H1 (cell line): ENCODE results near the gene RTN3. TPM values are rescaled to one million over a fixed set of nuclear protein-coding genes. Genes with fewer than 3 reads are reported as not detected.

ENCODE experiments used
- CTCF ChIA-PET: fragments of 300-600 bp; sonication (Branson Sonifier 250); formaldehyde crosslinking; loops from one replicate; lab custom pipeline; 2021; ENCODE audit not compliant: partially characterized antibody; lab: Charles Lee
- POLR2A ChIA-PET: fragments of 300-600 bp; sonication (Branson Sonifier 250); formaldehyde crosslinking; loops from one replicate; lab custom pipeline; 2021; ENCODE audit warnings: inconsistent platforms; ENCODE audit not compliant: partially characterized antibody; lab: Charles Lee
- DNase-seq, 2 experiments: peaks; one replicate each; pipeline versions ENCODE4 v3.0.0 to v3.0.0-alpha.2; 2010 to 2022; ENCODE audit warnings: low spot score in 2 of 2, low read depth in 1 of 2, mixed read lengths in 1 of 2
- FAIRE-seq: peaks from 2 replicates; lab custom pipeline; 2011; peaks lifted over from hg19 to GRCh38; lab: Jason Lieb, UNC
- H2AFZ ChIP-seq: 2 replicates; pipeline ENCODE4 v1.8.1; 2012; ENCODE audit warnings: low read length, inconsistent platforms
- H2AK5ac ChIP-seq: 2 replicates; pipeline ENCODE4 v1.6.1; 2013; ENCODE audit warnings: low read depth, low read length
- H2BK120ac ChIP-seq: replicated peaks from 2 replicates; pipeline ENCODE3; 2013; ENCODE audit warnings: low read depth, low read length, inconsistent platforms
- H2BK12ac ChIP-seq: 2 replicates; pipeline ENCODE4 v1.6.1; 2013; ENCODE audit warnings: low read depth, low read length
- H2BK15ac ChIP-seq: 2 replicates; pipeline ENCODE4 v1.6.1; 2013; ENCODE audit warnings: low read length
- H2BK20ac ChIP-seq: 2 replicates; pipeline ENCODE4 v1.6.1; 2013; ENCODE audit warnings: low read length
- H2BK5ac ChIP-seq: 2 replicates; pipeline ENCODE4 v1.6.1; 2013; ENCODE audit warnings: low read depth, low read length
- H3K14ac ChIP-seq: 2 replicates; pipeline ENCODE4 v1.6.1; 2013; ENCODE audit warnings: inconsistent platforms; ENCODE audit not compliant: insufficient read length
- H3K18ac ChIP-seq: 2 replicates; pipeline ENCODE4 v1.6.1; 2013; ENCODE audit warnings: low read length; ENCODE audit errors: extremely low read depth
- H3K23ac ChIP-seq: 2 replicates; pipeline ENCODE4 v1.6.1; 2013; ENCODE audit warnings: inconsistent platforms; ENCODE audit not compliant: insufficient read length
- H3K23me2 ChIP-seq: 2 replicates; pipeline ENCODE4 v1.6.1; 2013; ENCODE audit warnings: low read depth, low read length
- H3K27ac ChIP-seq: 2 replicates; pipeline ENCODE4 v1.6.1; 2011; ENCODE audit warnings: low read depth, low read length, inconsistent platforms
- H3K27me3 ChIP-seq, 4 experiments: replicated peaks in 1 of 4; 1 replicate in 1 of 4; 2 replicates in 3 of 4; pipeline versions ENCODE4 v1.6.1 to v1.8.1; 2011 to 2013; ENCODE audit warnings: low read length in 3 of 4, mild to moderate bottlenecking in 3 of 4, inconsistent platforms in 2 of 4, mixed read lengths in 2 of 4, moderate library complexity in 1 of 4; ENCODE audit not compliant: control insufficient read depth in 3 of 4, insufficient read depth in 3 of 4; ENCODE audit errors: extremely low read depth in 1 of 4
- H3K36me3 ChIP-seq, 4 experiments: 2 replicates each; pipeline versions ENCODE4 v1.6.1 to v1.8.1; 2011 to 2013; ENCODE audit warnings: mild to moderate bottlenecking in 4 of 4, low read length in 3 of 4, moderate library complexity in 2 of 4, control low read depth in 1 of 4, inconsistent platforms in 1 of 4; ENCODE audit not compliant: insufficient read depth in 4 of 4, control insufficient read depth in 2 of 4
- H3K4ac ChIP-seq: replicated peaks from 2 replicates; pipeline ENCODE3; 2013; ENCODE audit warnings: low read length, low read depth, mixed read lengths, inconsistent platforms; ENCODE audit not compliant: insufficient read length
- H3K4me1 ChIP-seq, 4 experiments: replicated peaks in 1 of 4; 1 replicate in 1 of 4; 2 replicates in 3 of 4; pipeline versions ENCODE4 v1.6.1 to v1.8.1; 2011 to 2013; ENCODE audit warnings: low read length in 3 of 4, inconsistent platforms in 2 of 4, mixed read lengths in 1 of 4; ENCODE audit not compliant: insufficient read depth in 4 of 4, control insufficient read depth in 3 of 4
- H3K4me2 ChIP-seq, 2 experiments: 2 replicates each; pipeline versions ENCODE4 v1.6.1 to v1.8.1; 2011 to 2013; ENCODE audit warnings: low read depth in 2 of 2, low read length in 2 of 2, control low read depth in 1 of 2, inconsistent platforms in 1 of 2, mild to moderate bottlenecking in 1 of 2; ENCODE audit not compliant: insufficient read depth in 1 of 2
- H3K4me3 ChIP-seq, 4 experiments: fragments of 200-600, 300-600 bp in 1 of 4; sonication (generic), shearing (Covaris generic), sonication (Bioruptor Twin) in 1 of 4; 2 replicates each; pipeline versions ENCODE4 v1.5.1 to v1.8.1; 2011 to 2016; ENCODE audit warnings: low read length in 4 of 4, low read depth in 3 of 4, control low read depth in 2 of 4, inconsistent platforms in 2 of 4, mild to moderate bottlenecking in 2 of 4, mixed read lengths in 1 of 4, moderate library complexity in 1 of 4; ENCODE audit not compliant: insufficient read depth in 2 of 4; ENCODE audit errors: extremely low read depth in 1 of 4
- H3K56ac ChIP-seq: replicated peaks from 2 replicates; pipeline ENCODE3; 2013; ENCODE audit warnings: low read depth, mild to moderate bottlenecking, mixed read lengths, low read length, inconsistent platforms; ENCODE audit not compliant: insufficient read length
- H3K79me1 ChIP-seq: 2 replicates; pipeline ENCODE4 v1.6.1; 2013; ENCODE audit warnings: low read depth, low read length, control low read depth
- H3K79me2 ChIP-seq, 2 experiments: 2 replicates each; pipeline versions ENCODE4 v1.6.1 to v1.8.1; 2012 to 2013; ENCODE audit warnings: low read length in 2 of 2, mild to moderate bottlenecking in 2 of 2, inconsistent platforms in 1 of 2; ENCODE audit not compliant: insufficient read depth in 2 of 2, control insufficient read depth in 1 of 2
- H3K9ac ChIP-seq, 4 experiments: replicated peaks in 1 of 4; 1 replicate in 1 of 4; 2 replicates in 3 of 4; pipeline versions ENCODE4 v1.6.1 to v1.8.1; 2011 to 2013; ENCODE audit warnings: low read depth in 3 of 4, low read length in 3 of 4, control low read depth in 2 of 4, mild to moderate bottlenecking in 2 of 4, moderate library complexity in 2 of 4, inconsistent platforms in 1 of 4; ENCODE audit errors: extremely low read depth in 1 of 4
- H3K9me3 ChIP-seq, 2 experiments: 2 replicates each; pipeline versions ENCODE4 v1.6.1 to v1.8.1; 2012 to 2013; ENCODE audit warnings: mild to moderate bottlenecking in 2 of 2, moderate library complexity in 2 of 2, control low read depth in 1 of 2, inconsistent platforms in 1 of 2, low read depth in 1 of 2, low read length in 1 of 2, mixed read lengths in 1 of 2; ENCODE audit not compliant: insufficient read depth in 2 of 2
- H4K20me1 ChIP-seq, 2 experiments: replicated peaks in 1 of 2; 2 replicates each; pipeline versions ENCODE3 to v1.8.1; 2011 to 2013; ENCODE audit warnings: inconsistent platforms in 2 of 2, low read length in 2 of 2, mild to moderate bottlenecking in 1 of 2; ENCODE audit not compliant: insufficient read depth in 2 of 2, control insufficient read depth in 1 of 2
- H4K5ac ChIP-seq: 2 replicates; pipeline ENCODE4 v1.6.1; 2013; ENCODE audit warnings: low read length, low read depth, mixed read lengths, inconsistent platforms; ENCODE audit not compliant: insufficient read length
- H4K8ac ChIP-seq: 2 replicates; pipeline ENCODE4 v1.8.0; 2013; ENCODE audit warnings: mild to moderate bottlenecking, moderate library complexity, low read length, inconsistent platforms; ENCODE audit not compliant: insufficient read depth; ENCODE audit errors: extremely low read depth
- H4K91ac ChIP-seq: replicated peaks from 2 replicates; pipeline ENCODE3; 2013; ENCODE audit warnings: low read length, mixed read lengths, inconsistent platforms; ENCODE audit not compliant: insufficient read length
- CBX5 ChIP-seq: fragments of 300-800, 300-1000 bp; sonication (generic); IDR thresholded peaks from 2 replicates; pipeline ENCODE4 v1.7.1; 2016; ENCODE audit warnings: antibody characterized with exemption, low read length, low read depth
- CEBPB ChIP-seq: IDR thresholded peaks from 2 replicates; pipeline ENCODE4 v1.6.1; 2012; ENCODE audit warnings: low read depth, low read length
- CREB1 ChIP-seq: IDR thresholded peaks from 2 replicates; pipeline ENCODE4 v1.6.1; 2012; ENCODE audit warnings: inconsistent platforms
- KDM5A ChIP-seq: fragments of 200-600 bp; IDR thresholded peaks from 2 replicates; pipeline ENCODE4 v1.7.1; 2012; ENCODE audit warnings: mild to moderate bottlenecking, low read length, inconsistent platforms, mixed read lengths
- PHF8 ChIP-seq: fragments of 200-600 bp; sonication (generic); conservative IDR thresholded peaks from 2 replicates; pipeline ENCODE4 v1.7.1; 2012; ENCODE audit warnings: low read depth, mild to moderate bottlenecking, inconsistent platforms, low read length, moderate library complexity
- RAD21 ChIP-seq, 2 experiments: IDR thresholded peaks in 1 of 2; conservative IDR thresholded peaks in 1 of 2; 2 replicates each; pipeline ENCODE4 v1.6.1; 2011; ENCODE audit warnings: low read depth in 2 of 2, low read length in 2 of 2, improper control_type of control experiment in 1 of 2, inconsistent platforms in 1 of 2, mild to moderate bottlenecking in 1 of 2, moderate library complexity in 1 of 2
- SAP30 ChIP-seq: fragments of 300-600 bp; sonication (generic); IDR thresholded peaks from 2 replicates; pipeline ENCODE4 v1.7.1; 2012; ENCODE audit warnings: low read length, moderate library complexity, mild to moderate bottlenecking, inconsistent platforms; ENCODE audit not compliant: insufficient read depth, insufficient replicate concordance
- SIN3A ChIP-seq, 2 experiments: IDR thresholded peaks in 1 of 2; conservative IDR thresholded peaks in 1 of 2; 2 replicates each; pipeline ENCODE4 v1.6.1; 2011 to 2012; ENCODE audit warnings: low read length in 2 of 2, improper control_type of control experiment in 1 of 2, low read depth in 1 of 2, mild to moderate bottlenecking in 1 of 2
- WGBS, 2 experiments: shearing (Covaris generic) in 1 of 2; methylation state at CpG; one replicate each; pipeline versions ENCODE4 v1.1.6 to v1.1.7; 2013 to 2015; ENCODE audit warnings: low lambda C conversion rate in 2 of 2, mixed read lengths in 2 of 2, inconsistent platforms in 1 of 2, low coverage in 1 of 2, missing lambda C conversion rate in 1 of 2; ENCODE audit not compliant: insufficient replicate concordance in 2 of 2, insufficient coverage in 1 of 2, insufficient read length in 1 of 2; ENCODE audit errors: extremely low coverage in 1 of 2, missing lambda C conversion rate in 1 of 2; 5-methylcytosine and 5-hydroxymethylcytosine counted together
- polyA plus RNA-seq, 7 experiments: library from polyadenylated mRNA; depleted of rRNA in 3 of 7; stranded (reverse) in 5 of 7; unstranded in 2 of 7; fragments of >200 nt in 5 of 7; fragments of 200-250 nt in 2 of 7; gene quantifications; 1 replicate in 5 of 7; 2 replicates in 1 of 7; 4 replicates in 1 of 7; pipeline versions ENCODE4 v1.2.1 to v1.2.3, GENCODE V29; 2011 to 2013; ENCODE audit warnings: missing spikeins in 2 of 7, mixed read lengths in 2 of 7
- total RNA-seq: library from RNA; stranded (reverse); fragmentation: NEBNext Ultra II Directional; extraction: Animal tissue kit (Norgen Biotek cat#: 25700); gene quantifications from 2 replicates; pipeline ENCODE4 v1.2.1, GENCODE V29; 2021
- TF ChIP-seq, protein P1 (sequence below), 3 experiments: IDR thresholded peaks; 1 replicate in 2 of 3; 2 replicates in 1 of 3; pipeline versions ENCODE4 v1.5.1 to v1.6.1; 2011; ENCODE audit warnings: low read length in 3 of 3, mild to moderate bottlenecking in 3 of 3, inconsistent platforms in 2 of 3, low read depth in 1 of 3, moderate library complexity in 1 of 3; ENCODE audit not compliant: insufficient read depth in 1 of 3; ENCODE audit errors: control extremely low read depth in 1 of 3

The RTN3 gene
- total and polyA plus RNA-seq, 2 of the 8 experiments (the other 6 are each of a cell fraction or from before 2014, with no cell fraction given): 160 to 203 TPM

DNA sequence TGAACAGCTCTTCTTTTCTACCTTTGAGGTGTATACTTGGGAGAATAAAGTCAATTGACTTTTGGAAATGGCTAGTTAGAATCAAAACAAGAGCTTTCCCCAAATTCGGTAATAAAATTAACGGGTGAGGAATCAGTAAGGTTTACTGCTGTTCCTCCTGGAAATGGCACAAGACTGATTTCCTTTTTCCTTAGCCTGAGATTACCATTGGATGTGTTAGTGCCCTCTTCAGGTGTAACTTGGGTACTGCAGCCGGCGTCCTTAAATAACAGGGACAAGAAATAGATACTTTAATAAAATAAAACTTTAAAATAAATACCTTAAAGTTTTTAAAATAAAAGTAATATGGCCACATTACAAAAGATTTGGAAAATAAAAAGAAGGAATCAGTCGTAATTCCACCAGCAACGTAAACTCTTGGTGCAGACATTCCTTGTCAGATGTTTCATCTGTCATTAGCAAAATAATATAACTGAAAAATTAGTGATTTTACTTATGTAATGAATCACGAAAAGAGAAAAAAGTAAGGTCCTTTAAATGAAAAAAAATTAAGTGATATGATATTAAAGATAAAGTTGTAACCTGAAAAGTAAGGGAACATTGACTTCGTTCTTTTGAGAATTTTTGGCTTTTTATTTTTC is 57.5 kb downstream of the RTN3 start:
- ChIA-PET CTCF (interaction anchor here (0.6 to 3.7 kb wide), 33 partner anchors 10 to 789 kb away, joined by 3 to 24 read pairs (median 3); partner anchors contain the start of gene ATL3), POLR2A (interaction anchor here (1.2 to 2.0 kb wide), 4 partner anchors 14 to 68 kb away, joined by 3 to 7 read pairs (median 6); no protein-coding TSS in a partner anchor)
- Histone ChIP-seq H3K27me3 (no peaks in the 10 kb centered on the region), H3K4me2 (no peak overlapping the region), H3K79me1 (peaks cover 3% of the 10 kb centered on the region; the same call in 1 of the 2 replicates), H3K9me3 (no peaks in the 10 kb centered on the region), H3K14ac (no peak overlapping the region), H4K5ac (no peak overlapping the region), H2BK12ac (no peak overlapping the region), H4K20me1 (peaks cover 3 to 5% of the 10 kb centered on the region in 2 experiments), H2BK5ac (no peak overlapping the region), H3K23ac (no peak overlapping the region), H4K91ac (no peak overlapping the region), H4K8ac (no peak overlapping the region), H3K4me1 (no peaks in the 10 kb centered on the region), H2BK20ac (no peak overlapping the region), H2AFZ (no peak overlapping the region), H3K9ac (no peak overlapping the region), H3K27ac (no peak overlapping the region), H3K4ac (no peak overlapping the region), H3K4me3 (no peak overlapping the region), H2BK15ac (no peak overlapping the region), H3K23me2 (no peaks in the 10 kb centered on the region), H3K79me2 (peaks cover 0 to 34% of the 10 kb centered on the region in 2 experiments; a peak in 2 of 4 replicates), H2AK5ac (no peak overlapping the region), H3K18ac (no peak overlapping the region), H2BK120ac (no peak overlapping the region), H3K56ac (no peak overlapping the region), H3K36me3 (no peaks in the 10 kb centered on the region)
- WGBS, 2 experiments: 33 to 100% methylated on average over 1 to 8 of the region's 8 CpGs
- DNase-seq: peak in 1 of 2 experiments; percentile 84
- FAIRE-seq: peak; percentile 28
- TF ChIP-seq SIN3A (conservative IDR thresholded peaks at IDR 0.05 in 1 of 2, IDR thresholded peaks at IDR 0.05 in 1 of 2; ENCODE audit: low read depth in 1 of 2, low read length in 2 of 2) (no peak), CEBPB (no peak), CBX5 (no peak), PHF8 (no peak), CREB1 (no peak), RAD21 (IDR thresholded peaks at IDR 0.05 in 1 of 2, conservative IDR thresholded peaks at IDR 0.05 in 1 of 2; ENCODE audit: low read depth in 2 of 2, low read length in 2 of 2) (peak; percentile 56 to 69), SAP30 (no peak), KDM5A (no peak)
- TF ChIP-seq, protein P1, sequence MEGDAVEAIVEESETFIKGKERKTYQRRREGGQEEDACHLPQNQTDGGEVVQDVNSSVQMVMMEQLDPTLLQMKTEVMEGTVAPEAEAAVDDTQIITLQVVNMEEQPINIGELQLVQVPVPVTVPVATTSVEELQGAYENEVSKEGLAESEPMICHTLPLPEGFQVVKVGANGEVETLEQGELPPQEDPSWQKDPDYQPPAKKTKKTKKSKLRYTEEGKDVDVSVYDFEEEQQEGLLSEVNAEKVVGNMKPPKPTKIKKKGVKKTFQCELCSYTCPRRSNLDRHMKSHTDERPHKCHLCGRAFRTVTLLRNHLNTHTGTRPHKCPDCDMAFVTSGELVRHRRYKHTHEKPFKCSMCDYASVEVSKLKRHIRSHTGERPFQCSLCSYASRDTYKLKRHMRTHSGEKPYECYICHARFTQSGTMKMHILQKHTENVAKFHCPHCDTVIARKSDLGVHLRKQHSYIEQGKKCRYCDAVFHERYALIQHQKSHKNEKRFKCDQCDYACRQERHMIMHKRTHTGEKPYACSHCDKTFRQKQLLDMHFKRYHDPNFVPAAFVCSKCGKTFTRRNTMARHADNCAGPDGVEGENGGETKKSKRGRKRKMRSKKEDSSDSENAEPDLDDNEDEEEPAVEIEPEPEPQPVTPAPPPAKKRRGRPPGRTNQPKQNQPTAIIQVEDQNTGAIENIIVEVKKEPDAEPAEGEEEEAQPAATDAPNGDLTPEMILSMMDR (IDR thresholded peaks at IDR 0.05; ENCODE audit: control extremely low read depth in 1 of 3, insufficient read depth in 1 of 3, low read depth in 1 of 3, low read length in 3 of 3): peak in 2 of 3 experiments; percentile 58 to 68; a peak in 3 of 4 replicates
